ENCODE results near the gene EEF1AKMT1.

EEF1AKMT1 gene

DNA sequence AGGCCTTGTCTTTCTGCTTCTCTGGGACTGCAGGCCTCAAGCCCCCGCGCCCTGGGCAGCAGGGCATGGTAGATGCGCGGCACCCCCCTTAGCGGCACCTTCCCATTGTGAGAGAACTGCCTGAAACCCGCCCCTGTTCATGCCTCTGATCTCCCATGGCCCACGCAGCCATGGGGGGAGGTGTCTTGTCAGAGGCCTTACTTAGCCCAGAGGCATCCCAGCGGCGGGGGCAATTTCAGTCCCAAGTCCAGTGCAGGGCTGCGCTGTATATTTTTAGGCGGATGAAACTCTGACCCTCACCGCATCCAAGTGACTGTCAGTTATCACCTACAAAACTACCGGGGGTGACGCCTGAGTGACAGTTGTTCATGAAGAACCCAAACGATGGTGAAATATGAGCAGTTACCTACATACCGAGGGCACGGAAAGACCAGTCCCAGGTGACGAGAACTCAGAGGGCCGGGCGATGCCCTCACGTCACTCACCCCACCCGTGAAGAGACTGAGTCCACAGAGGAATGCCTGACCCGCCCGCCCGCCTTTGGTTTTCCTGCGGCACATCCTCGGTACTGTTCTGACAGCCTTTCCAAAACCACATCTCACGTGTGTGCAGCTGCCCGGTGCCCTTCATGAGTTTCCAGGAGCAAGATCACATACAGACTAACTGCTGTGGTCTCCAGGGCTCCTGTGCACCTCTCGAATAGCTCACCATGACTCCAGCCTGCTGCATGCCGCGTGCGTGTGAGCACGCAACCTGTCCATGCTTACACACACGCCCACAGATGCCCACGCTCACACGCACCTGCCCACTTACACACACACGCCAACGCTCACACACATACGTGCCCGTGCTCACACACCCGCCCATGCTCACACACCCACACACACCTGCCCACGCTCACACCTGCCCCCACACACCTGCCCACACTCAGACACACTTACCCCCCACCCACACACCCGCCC, 55.9 kb downstream of the EEF1AKMT1 start:
- DNase-seq = no peak

DNA sequence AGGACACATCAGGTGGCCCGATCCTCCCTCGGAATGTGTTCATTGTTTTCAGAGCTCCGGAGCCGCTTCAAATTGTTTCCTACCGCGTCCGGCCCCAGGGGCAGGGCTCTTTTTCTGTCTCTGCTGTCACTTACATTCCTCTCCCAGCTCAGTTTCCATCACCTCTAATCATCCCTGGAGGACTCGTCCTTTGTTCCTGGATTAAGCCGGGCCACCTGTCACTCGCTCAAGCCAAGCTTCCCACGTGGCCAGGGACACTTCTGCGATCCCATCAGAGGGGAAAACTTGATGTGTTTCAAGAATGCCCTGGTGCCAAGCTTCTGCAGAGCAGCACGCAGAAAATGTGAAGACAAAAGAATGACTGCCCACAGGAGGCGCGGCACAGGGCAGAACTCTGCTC, 56.8 kb downstream of the EEF1AKMT1 start:
- DNase-seq = no peak

DNA sequence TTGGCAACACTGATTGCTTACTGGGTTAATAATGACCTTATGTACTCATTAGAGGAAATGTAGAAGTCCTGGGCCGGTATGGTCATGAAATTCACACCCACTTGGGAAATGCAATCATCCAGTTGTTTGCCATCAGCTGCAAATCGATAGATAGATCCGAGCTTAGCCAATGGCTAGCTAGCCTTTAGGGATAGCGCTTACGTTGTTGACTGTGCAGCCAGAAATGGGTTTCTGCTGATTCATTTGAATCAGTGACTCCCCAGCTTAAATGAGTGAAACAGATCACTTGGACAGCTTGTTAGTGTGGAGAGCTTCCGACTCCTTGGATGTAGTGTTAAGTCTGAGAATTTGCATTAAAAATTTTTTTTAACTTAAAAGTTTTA, 58.4 kb downstream of the EEF1AKMT1 start:
- no peak for DNase-seq

DNA sequence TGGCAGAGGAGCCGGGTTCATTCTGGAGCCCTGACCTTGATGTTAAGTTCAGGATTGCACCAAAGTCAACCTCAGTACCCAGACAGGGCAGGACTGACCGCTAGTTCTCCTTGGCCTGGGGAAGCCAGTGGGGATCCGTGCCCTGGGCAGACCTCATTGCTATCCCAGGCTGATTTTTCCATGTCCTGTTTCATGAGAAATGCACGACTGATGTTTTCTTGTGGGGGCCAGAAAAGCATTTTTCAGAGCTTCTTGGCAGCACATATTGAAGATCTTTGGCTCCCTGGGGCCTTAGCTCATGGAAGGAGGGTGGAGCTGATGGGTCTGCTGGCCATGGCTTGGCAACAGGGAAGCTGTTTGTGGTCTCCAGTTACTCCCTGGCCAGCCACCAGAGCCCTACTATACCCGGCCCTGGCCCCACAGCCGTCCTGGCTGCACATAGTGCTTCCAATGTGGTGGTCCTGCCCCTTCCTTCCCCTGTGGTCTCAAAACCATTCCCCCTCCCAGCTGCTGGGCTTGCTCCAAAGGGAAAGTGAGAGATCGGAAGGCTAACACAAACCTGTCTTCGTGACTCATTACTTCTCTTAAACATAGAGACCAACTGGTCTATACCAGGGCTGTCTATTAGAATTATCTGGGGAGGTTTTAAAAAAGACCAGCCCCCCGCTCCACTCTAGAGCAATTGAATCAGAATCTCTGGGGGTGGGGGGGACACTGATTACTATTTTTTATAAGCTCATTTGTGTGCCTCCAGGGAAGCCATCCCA, 59.0 kb downstream of the EEF1AKMT1 start:
- DNase-seq = no peak

DNA sequence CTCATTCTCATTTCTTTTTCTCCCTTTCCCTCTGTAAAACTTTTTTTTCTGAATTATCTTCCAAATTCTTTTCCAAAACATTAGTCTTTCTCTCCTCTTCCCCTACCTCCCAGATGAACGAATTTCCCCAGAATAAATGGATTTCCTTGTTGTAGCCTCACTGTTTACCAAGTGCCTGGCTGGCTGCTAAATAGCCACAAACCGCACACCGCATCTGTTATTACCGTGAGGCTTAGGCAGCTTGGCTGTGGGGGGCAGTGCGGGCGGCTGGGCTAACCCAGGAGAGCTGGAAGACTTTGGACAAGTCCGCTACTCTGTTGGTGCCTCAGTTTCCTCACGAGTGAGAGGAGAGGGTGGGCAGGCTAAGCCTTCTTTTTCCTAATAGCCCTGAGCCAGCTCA, 59.6 kb downstream of the EEF1AKMT1 start:
- DNase-seq = no peak

DNA sequence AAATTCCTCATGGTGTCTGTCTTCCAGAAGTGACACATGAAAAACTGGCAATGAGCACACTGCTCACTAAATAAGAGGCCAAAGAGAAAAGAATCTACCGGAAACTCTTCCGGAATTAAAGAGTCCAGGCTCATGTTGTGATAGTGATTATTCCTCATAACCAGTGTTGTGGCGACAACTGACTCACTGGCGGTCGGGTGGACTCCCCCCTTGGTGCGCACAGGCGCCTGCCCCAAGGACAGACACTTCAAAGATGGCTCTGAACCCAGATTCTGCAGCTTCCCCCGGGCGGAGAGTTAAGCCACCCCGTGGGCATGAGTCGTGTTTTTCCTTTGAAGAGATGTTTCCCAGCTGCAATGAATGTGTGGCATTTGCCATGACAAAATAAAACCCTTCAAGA, 60.0 kb downstream of the EEF1AKMT1 start:
- DNase-seq = peak; percentile 32

DNA sequence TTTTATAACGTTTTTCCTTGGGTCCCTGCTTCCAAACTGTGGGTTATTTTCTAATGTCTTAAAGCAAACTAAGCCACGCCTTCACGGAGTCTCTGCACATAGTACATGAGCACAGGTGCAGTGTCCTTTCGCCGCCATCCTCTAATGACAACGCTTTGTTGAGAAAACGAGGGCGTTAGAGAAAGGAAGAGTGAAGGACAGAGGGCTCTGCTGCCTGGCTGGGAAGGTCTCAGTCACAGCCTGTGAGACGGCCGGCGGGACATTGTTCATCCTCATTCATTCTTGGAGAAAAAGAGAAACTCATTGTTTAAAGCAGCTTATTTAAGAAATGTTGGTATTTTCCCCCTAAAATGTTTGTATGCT, 60.8 kb downstream of the EEF1AKMT1 start:
- no peak for DNase-seq

DNA sequence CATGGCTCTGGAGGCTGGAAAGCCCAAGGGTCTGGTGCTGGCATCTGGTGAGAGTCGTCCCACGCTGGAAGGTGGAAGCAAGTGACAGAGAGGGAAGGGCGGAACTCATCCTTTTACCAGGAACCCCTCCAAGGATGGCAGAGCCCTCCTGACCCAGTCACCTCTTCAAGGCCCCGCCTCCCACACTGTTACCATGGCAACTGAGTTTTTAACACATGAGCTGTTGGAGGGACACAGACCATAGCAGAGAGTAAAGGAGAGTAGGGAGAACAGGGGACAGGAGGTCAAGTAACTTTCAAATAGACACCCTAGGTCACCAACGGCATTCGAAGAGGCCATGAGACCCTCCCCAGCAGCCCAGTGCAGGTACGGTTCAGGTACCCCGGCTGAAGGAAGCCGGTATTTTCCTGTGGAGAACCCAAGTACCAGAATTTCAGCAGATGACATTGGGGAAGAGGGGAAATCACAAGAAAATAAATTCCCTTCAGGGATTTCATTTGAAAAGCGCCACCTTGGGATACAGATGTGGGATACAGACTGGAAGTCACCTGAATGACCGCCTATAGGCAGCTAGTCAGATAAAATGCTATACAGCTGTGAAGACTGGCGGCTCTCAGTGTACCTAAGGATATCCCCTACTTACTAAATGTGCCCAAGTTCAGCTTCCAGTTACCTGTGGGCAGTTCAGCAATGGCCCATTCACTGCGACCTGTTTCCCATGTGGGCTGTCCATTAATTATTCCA, 62.3 kb downstream of the EEF1AKMT1 start:
- no peak for DNase-seq

DNA sequence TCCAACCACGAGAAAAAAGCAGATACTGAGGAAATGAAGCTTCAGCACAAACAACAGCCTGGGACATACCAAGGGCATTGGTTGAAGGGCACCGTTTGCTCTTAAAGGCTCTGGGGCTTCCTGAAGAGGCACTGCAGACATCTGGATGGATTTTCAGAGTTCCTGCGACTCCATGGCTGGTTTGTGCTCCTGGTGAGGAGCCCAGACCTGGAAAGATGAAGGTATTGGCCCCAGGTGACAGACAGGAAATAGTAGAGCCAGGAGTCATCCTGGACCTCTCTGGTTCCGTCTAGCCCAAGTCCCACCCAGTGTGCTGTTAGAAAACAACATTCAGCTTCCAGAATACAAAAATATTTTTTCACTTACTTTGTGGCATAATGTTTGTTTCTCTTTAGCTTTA, 64.0 kb downstream of the EEF1AKMT1 start:
- DNase-seq = no peak

DNA sequence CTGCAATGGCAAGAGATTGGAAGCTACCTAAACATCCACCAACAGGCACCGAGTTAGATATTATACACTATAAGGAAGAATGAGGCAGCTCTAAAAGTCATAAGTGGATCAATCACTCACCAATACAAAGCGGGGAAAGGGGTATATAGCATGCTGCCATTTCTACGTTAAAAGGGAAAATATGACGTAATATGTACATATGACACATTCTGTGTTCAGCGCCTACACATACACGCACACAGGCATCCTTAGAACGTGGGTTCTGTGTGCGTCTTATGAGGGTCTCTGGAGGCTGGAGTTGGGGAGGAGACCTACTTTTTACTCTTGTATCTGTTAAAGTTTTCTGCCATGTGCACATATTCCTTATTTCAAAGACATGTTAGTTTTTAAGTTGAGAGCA, 64.4 kb downstream of the EEF1AKMT1 start:
- no peak for DNase-seq

DNA sequence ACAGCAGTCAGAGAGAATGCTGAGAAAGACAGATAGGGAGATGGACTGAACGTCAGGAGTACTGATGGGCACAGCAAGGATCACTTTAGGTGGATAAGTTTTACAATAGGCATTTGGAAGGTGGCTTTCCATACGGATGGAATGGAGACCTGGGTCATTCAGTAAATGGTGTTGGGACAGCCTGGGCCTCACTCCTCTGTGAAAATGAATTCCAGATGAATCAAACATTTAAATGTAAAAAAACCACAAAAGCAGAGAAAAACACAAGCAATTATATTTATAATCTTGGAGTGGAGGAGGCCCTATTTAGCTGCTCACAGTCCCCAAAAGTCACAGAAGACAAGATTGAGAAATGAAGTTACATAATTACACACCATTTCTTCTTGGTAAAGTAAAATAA, 65.5 kb downstream of the EEF1AKMT1 start:
- DNase-seq = no peak

DNA sequence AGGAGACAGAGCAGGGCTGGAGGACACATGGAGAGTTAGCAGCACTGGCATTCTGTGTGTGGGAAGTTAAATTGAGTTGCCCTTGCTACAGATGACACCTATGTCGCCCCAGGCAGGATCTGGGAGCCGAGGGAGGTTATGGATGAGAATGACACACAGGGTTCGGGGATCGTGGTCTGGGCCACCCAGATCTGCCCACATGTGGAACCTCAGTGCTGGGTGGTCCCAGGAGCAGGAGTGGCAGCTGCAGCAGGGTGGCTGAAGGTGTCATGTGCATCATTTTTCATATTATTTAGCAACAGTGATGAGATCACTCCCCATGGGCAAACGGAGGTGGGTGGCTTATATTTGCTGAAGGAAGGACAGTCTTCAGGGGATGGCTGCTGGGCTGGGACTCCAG, 67.1 kb downstream of the EEF1AKMT1 start:
- no peak for DNase-seq

DNA sequence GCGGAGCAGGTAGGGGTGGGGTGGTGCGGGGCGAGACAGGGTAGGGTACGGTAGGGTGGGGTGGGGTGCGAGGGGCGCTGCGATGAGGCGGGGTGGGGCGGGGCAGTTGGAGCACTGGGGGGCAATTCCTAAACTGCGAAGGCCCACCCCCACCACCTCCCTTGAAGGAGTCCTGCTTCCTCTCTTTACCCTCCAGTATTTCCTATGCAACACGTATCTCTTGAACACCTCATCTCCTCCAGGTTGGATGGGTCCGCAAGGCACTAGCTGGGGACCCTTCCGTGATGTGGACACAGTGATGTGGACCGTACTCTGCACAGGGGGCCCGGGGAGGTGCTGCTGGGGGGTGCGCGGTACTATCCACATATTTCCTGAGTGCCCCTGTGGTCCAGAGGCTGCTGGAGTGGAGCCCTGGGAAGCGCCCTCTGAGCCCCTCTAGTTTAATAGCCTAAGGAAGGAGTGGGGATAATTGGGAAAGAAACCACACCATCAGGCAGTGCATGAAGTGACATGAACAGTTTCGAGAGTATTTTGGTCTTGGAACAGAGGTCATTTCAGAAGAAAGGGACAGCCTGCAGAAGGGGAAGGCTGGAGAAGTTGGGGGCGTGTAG, 69.2 kb downstream of the EEF1AKMT1 start:
- DNase-seq = no peak

DNA sequence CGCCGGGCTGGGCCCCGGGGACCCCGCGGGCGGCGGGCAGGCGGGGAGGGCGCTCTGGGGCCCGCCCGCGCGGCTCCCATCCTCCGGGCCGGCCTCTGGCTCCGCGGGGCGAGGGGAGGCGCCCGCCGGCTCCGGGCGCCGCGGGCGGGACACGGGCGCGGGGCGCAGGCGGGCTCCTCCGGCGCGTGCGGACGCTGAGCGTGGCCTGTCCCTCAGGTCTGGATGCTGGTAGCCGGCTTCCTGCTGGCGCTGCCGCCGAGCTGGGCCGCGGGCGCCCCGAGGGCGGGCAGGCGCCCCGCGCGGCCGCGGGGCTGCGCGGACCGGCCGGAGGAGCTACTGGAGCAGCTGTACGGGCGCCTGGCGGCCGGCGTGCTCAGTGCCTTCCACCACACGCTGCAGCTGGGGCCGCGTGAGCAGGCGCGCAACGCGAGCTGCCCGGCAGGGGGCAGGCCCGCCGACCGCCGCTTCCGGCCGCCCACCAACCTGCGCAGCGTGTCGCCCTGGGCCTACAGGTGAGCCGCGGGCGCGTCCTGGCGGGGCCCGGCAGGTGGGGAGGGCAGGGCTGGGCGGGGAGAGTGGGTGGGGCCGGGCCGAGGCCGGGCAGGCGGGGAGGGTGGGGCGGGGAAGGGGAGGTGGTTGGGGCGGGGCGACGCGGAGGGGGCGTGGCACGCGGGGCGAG, 69.8 kb downstream of the EEF1AKMT1 start:
- DNase-seq = peak; percentile 86

DNA sequence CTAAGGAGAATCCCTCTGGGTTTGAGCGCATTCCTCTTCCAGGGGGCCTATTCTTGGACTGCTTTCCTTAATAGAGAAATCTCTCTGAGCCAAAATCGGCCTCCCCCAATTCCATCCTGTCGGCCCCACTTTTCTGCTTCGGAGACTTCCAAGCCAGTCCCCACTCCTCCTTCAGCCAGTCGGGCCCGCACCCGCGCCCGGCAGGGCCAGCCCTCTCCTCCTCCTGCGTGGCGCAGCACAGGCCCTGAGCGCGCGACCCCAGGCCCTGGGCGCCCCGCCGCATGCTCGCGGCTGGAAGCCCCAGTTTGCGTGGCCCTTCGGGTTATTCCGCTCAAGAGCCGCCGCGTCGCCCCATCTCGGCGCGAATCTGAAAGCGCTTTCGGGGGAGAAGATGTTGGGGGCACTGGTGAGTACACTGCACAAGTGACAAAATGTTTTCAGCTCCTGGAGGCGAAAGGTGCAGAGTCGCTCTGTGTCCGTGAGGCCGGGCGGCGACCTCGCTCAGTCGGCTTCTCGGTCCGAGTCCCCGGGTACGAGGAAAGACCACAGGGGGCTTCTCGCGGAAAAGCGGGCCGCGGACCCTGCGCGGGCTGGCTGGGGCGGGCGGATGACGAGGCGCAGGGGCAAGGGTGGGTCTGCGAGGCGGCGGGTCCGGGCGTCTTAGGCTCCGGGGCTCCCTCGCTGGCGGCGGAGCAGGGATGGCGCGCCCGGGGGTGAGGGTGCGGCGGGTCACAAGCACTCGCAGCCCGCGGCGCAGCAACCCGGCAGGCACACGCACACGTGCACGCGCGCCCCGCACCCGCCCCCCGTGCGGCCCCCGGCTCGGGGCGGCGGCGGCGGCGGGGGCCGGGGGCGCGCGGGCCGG, 70.6 kb downstream of the EEF1AKMT1 start, which contains the start of gene IL17D:
IL17D (plus strand) TSS at position 785 of the 865 bp plus-strand sequence. CDS start 303 bp downstream, outside the sequence.
- DNase-seq = no peak

DNA sequence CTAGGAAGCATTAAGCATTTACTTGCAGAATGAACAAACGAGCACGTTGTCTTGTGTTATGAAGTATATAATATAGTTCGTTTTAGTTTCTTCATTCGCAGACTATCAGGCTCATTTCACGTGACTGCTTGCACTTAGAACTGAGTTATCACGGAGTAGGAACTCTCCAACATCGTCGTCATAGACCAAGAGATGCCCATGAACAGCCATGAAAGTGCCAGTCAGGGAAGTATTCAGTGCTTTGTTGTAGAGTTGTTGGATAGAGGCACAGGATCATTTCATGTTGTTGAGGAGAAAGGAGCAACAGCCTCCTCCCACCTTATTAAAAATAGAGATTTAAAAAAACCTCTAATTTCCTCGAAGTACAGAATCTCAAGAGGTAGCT, 71.2 kb downstream of the EEF1AKMT1 start:
- no peak for DNase-seq

DNA sequence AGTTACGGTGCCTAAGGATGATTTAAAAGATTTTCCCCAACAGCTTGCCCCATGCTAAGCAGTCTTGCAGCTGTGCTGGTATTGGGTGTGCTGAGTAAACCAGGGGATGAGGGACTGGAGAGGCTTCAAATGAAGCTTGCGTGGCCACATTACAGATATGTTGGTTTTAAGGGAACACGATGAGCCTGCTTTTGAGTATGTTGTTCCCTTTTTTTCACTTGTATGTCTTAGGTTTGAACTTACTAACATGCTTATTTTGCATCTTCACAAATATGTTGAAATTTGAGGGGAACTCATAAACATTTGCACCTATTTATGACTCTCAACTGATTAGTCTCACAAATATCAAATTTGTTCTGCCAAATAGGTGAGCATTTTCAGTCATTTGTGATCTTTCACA, 72.3 kb downstream of the EEF1AKMT1 start:
- DNase-seq = no peak

DNA sequence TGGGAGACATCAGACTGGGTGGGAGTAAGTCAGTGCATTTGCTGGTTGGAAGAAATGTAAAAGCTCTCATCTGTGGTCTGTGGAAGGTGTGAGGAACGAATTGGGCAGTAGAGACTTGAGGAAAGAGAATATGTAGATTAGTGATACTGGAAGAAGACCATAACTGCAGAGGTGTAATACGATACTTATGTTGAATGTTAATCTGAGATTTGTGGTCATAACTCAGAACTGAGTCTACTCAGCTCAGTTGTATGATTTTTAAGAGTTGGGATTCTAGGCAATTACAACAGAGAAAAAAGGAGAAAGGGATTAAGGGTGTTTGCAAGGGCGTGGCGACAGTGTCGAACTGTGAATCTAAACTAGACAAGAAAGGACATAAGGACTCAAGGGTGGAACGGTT, 73.5 kb downstream of the EEF1AKMT1 start:
- DNase-seq = no peak

DNA sequence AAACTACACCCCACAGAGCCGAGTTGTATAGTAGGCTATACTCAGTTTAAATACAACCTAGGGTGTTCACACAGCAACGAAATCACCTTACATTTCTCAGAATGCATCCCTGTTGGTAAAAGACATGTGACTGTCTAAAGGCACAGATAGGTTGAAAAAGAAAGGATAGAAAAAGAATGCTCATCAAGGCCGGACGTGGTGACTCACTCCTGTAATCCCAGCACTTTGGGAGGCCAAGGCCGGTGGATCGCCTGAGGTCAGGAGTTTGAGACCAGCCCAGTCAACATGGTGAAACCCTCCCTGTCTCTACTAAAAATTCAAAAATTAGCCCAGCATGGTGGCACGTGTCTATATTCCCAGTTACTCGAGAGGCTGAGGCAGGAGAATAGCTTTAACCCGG, 74.0 kb downstream of the EEF1AKMT1 start:
- peak; percentile 37 for DNase-seq

DNA sequence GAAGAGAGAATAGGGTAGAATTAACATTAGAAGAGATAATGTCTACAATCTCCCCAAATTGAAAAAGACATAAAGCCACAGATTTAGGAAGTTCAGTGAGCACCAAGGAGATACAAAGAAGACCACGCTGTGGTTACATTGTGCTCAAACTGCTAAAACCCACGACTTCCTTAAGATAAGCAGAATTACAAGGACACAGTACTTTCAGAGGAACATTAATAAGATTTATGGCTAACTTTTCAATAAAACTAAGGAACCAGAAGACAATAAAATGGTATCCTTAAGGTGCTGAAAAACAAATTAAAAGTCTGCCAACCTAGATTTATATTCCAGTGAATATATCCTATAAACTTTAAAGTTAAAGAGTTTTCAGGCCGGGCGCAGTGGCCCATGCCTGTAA, 77.7 kb downstream of the EEF1AKMT1 start:
- no peak for DNase-seq

DNA sequence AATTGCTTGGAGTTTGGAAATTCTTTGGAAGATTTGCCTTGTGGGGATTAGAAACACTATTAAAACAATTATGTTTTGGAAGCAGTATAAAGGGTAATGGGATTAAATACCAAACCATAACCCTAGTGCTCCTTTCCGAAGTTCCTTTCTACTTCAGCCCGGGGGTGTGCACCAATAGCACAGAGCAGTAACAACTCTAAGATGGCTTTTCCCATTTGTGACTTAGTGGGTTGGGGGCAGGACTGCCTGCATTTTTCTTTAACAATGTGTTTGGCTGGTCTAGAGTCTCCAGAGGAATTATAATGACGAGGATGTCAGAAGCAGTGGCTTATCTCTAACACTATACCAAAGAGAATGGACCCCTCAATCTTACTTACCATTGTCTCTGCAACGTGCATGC, 82.1 kb downstream of the EEF1AKMT1 start:
- no peak for DNase-seq
